ENCODE results near the gene ORC5.

- no peak for TF ChIP-seq CTCF (IDR thresholded peaks at IDR 0.05)
- no peak for TF ChIP-seq POLR2AphosphoS5 (IDR thresholded peaks at IDR 0.05)
These were observed 58.0 kb downstream of the ORC5 start for GRCh38 chr7:104149822-104150221.

Measured in suprapubic skin (tissue), 3 donors.